LNCAP (cell line): Measurements from ENCODE around the gene BMP8B.

Experiments used
- TF ChIP-seq, protein P1 (sequence below): fragments of 450-650 bp; IDR thresholded peaks from 2 replicates; pipeline ENCODE4 v1.5.1; 2017; ENCODE audit warnings: mild to moderate bottlenecking

BMP8B gene

DNA sequence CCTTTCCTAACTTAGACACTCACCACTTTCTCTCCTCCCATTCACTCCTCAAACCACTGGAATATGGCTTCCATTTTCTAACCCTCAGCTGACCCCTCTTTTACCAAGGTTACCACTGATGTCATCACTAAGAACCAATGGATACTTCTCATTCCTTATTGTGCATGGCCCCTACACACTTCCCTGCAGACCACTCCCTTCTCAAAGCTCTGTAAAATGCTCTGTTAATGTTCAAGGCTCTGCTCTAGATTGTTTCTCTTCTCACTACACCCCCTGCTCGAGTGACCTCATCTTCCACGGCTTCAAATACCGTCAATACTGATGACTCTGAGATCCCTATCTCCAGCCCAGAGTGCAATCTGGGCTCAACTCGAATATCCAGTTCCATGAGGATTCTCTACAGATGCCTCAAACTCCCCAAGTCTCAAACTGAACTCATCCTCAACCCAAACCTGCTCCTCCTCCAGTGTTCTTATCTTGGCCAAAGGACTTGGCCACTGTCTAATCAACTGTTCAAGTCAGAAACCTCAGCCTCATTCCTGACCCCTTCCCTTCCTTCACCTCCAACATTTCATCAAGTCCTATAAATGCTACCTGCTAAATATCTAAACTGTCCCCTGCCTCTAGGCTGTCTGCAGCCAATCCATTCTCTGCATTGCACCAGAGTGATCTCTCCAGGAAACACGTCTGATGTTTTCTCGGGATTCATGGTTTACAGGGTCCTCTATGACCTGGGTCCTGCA is 41.3 kb upstream of the BMP8B start:
- TF ChIP-seq, protein P1, sequence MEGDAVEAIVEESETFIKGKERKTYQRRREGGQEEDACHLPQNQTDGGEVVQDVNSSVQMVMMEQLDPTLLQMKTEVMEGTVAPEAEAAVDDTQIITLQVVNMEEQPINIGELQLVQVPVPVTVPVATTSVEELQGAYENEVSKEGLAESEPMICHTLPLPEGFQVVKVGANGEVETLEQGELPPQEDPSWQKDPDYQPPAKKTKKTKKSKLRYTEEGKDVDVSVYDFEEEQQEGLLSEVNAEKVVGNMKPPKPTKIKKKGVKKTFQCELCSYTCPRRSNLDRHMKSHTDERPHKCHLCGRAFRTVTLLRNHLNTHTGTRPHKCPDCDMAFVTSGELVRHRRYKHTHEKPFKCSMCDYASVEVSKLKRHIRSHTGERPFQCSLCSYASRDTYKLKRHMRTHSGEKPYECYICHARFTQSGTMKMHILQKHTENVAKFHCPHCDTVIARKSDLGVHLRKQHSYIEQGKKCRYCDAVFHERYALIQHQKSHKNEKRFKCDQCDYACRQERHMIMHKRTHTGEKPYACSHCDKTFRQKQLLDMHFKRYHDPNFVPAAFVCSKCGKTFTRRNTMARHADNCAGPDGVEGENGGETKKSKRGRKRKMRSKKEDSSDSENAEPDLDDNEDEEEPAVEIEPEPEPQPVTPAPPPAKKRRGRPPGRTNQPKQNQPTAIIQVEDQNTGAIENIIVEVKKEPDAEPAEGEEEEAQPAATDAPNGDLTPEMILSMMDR = no peak

DNA sequence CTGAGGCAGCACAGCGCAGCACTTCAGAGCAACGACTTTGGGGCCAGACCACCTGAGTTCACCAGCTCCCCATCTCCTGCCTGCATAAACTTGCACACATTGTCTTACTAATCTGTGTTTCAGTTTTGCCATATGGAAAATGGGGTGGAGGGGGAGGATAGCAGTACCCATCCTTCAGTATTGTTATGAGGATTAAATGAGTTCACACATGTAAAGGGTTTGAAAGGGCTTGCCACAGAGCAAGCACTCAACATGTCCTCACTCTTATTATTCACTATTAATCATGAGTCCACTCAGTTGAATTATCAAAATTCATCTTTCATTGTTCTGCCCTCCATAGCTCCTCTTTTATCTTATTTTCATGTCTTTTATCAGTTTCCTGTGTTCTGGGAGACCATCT is 40.1 kb upstream of the BMP8B start:
- TF ChIP-seq, protein P1 = no peak

DNA sequence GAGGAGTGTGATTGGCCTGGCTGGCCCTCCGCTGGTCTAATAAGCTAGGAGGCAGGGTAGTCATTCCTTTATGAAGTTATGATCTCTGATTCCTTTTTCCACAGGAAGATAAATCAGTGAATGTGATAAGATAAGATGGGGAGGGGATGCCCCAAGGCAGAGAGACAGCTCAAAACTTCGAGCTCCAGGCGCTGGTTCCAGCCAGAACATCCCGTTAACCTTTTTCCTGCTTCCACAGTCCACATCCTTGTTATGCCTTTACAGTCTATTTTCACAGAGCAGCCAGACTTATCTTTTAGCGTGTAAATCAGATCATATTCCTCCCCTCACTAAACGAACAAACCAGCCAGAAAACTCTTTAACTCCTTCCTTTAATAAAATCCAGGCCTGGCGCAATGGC is 38.5 kb upstream of the BMP8B start:
- TF ChIP-seq, protein P1 = no peak

DNA sequence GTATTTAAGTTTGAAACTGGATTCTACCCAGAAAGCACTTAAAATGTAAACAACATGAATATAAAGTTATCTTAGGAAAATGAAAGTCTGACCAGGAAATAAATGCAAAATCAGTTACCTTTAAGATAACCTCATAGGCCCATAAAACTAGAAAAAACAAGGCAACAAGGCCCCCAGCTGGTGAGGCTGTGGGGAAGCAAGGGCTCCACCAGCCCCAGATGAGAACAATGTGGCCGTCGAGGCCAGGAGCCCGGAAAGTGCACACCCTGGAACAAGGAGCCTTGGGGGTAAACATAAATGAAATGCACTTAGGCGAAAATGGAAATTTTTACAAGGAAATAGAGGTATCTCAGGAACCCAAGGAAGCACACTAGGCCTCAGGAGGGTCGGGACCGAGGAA is 37.9 kb upstream of the BMP8B start:
- TF ChIP-seq, protein P1 = no peak; the same call in 1 of the 2 replicates

DNA sequence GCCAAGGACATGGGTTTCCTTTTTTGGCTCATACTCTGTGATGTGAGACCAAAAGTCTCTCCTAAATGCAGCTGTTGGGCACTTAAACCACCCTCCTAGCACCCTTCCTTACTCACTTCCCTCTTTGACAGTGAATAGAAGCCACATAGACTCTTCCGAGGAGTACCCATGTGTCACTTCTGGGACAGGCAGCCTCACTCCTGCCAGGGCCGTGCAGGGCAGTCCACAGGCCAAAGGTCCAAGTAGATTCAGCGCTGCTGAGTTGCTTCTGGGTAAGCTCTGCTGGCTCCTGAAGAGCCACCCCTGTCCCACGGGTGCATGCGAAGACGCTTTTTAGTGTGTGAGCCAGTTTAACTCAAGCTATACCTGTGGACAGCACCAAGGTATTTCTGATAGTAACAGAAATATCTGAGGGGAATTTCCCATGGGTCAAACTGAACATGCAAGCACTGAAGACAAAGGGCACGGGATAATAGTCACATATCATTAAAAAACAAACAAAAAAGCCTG is 36.8 kb upstream of the BMP8B start:
- TF ChIP-seq, protein P1 = no peak

DNA sequence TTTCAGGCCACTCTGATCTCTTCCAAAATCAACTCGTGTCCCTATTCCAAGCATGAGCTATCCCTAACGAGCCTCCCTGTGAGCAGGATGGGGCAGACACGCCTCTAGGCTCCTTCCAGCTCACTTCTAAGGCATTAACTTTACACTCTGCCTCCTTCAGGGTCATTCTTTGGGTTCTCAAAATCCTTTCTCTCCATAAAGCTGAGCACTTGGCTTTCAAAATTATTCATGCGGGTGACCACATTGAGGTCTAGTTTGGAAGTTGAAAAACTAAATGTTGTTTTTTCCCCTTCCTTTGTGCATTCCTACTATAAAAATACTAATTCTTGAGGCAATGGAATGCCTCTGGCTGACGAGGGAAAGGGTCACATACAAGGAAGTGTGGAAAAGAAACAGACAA is 33.5 kb upstream of the BMP8B start:
- TF ChIP-seq, protein P1 = no peak

DNA sequence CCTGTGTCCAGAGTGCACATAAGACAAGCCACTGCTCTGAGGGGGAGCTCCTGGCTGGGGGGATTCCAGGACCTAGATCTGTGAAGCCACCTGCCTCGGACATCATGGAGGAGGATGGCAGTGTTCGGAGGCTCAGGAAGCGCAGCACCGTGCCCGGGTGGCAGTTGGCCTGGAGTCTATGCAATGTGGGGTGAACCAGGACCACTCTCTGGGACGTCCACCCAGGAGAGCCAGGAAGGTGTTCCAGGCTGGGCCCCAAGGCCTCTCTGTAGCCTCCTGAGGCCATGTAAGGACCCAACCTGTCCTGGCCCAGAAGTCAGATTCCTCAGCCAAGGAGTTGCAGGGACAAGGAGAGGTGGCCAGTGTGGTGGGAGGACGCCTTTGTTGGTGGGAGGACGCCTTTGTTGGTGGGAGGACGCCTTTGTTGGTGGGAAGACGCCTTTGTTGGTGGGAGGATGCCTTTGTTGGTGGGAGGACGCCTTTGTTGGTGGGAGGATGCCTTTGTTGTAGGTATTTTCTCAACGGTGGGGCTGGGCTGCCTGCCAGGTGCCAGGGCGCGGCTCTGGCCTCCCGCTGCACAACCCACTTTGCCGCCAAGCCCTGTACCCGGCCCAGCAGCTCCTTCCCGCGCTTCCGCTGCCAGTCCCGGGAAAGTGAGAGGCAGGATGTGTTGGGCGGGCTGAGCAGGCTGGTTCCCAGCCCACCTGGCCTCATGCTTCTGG is 30.6 kb upstream of the BMP8B start:
- TF ChIP-seq, protein P1 = no peak
